Right hindlimb (tissue), 1 donor: ENCODE measurements around the gene ZNF649.
"Not testable (repeated sequence)": the region's sequence is repeated elsewhere in the genome, so short reads cannot be mapped to it uniquely, and the experiment has no call there.

Experiments used
- DNase-seq: peaks from one replicate; pipeline ENCODE4 v3.0.0-alpha.2; 2018

ZNF649 gene

DNA sequence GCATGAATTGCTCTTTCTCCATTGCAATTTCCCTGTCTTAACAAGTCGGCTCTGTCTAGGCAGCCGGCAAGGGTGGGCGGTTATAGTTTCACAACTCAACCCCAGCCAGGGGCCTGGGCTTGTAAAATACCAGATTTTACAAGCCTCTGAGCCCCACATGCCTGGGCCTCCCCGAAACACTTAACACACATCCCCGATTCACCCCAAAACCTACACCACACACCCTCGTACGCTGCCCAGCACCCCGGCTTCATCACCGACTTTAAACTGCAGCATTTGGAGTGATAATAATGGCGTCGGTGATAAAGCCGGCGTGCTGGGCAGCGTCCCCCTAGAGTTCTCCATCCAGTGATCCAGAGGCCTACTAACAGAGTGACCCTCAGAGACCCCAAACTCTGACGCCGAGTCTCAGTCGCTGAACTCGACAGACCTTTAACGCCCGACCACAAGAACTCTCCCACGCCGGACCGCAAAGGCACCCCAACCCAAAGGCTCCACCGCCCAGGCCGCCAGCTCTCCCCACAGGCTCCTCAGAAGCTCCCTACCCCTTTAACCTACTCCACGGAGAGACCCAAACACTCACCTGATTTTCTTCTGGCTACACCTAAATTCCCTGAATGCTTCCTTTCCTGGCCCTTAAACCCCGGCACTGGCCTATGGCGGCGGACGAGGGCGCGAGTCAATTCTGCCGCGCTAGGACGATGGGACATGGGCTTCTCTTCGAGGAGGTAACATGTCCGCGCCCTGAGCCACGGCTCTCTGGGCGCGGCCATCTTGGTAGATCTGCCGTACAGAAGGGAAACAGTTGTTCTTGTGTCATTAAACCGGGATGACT lies at the start of gene ZNF649:
Gene ZNF649, minus strand, starts transcription at position 687 of the 835 bp plus-strand sequence. CDS start 4,910 bp downstream, outside the sequence.
- DNase-seq: peak; percentile 89

DNA sequence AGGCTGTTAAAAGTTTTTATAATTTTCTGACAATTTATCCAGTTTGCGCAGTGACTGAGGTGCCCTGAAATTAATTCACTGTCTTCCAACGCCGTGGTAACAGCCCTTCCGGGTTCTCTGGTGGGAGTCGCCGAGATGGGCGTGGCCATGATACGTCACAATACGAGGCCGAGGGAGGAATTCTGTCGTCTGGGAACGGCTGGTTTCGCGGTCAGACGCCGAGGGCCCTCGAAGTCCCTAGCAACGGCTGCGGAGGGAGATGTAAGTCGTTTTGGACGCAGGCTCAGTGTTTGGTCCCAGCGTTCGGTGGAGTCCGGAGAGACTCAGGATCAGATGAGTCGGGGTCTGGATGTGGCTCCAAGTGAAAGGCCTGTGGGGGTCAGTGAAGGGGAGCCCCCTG lies 44.2 kb upstream of the ZNF649 start:
- DNase-seq: peak; percentile 63

DNA sequence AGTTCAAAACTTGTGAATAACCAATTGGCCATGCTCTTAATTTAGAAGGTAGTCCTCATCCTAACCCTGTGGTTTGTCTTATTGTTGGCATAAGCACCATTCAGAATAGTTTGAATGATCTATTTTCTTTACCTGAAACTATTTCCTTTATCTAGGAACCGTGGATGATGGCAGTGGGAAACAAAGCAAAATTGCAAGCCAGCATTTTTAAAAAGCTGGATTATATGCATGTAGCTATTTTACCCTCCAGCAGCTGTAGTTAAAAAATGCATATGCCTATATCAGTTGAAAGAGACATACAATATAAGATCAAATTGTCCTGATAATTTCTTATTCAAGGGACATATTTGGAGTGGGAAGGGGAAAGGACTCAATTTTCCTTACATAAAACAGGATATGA lies 41.8 kb upstream of the ZNF649 start:
- DNase-seq: no peak

DNA sequence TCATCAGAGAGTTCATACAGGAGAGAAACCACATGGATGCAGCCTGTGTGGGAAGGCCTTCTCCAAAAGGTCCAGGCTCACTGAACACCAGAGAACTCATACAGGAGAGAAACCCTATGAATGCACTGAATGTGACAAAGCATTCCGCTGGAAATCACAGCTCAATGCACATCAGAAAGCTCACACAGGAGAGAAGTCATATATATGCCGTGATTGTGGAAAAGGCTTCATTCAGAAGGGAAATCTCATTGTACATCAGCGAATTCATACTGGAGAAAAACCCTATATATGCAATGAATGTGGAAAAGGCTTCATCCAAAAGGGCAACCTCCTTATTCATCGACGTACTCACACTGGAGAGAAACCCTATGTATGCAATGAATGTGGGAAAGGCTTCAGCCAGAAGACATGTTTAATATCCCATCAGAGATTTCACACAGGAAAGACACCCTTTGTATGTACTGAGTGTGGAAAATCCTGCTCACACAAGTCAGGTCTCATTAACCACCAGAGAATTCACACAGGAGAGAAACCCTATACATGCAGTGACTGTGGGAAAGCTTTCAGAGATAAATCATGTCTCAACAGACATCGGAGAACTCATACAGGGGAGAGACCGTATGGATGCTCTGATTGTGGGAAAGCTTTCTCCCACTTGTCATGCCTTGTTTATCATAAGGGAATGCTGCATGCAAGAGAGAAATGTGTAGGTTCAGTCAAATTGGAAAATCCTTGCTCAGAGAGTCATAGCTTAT lies 40.2 kb upstream of the ZNF649 start:
- DNase-seq: no peak

DNA sequence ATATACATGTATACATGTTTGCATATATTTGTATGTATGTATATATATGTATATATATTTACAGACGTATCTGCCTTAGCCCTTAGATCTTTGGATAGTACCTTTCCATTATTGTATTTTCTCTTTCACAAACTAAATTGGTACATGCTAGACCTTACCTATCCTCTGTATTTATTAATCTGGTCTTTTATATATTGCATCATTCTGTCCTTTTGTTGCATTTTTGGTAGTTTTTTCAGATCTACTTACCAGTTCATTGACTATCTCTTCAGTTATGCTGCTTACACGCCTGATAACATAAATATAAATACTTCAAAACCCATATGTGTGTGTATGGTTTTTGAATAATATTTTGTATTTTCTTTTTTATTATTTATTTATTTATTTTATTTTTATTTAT lies 34.1 kb upstream of the ZNF649 start:
- no peak for DNase-seq

DNA sequence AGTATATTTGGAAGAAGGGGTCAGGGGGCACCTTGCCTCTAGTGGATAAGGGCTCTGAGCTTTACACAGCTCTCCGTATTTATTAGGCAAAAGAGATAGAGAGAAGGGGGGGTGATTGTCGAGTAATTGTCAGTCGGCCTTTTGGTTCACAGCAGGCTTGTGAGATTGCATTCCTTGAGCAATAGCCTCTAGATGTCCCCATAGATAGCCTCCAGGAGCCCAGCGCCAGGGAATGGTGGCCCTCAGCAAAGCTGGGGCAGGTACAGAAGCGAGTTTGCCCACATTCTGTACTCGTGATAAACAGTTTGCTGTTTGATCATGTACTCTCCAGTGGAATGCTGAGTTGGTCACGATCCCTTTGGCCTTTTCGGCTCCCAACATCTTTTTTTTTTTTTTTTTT lies 27.1 kb upstream of the ZNF649 start:
- DNase-seq: no peak

DNA sequence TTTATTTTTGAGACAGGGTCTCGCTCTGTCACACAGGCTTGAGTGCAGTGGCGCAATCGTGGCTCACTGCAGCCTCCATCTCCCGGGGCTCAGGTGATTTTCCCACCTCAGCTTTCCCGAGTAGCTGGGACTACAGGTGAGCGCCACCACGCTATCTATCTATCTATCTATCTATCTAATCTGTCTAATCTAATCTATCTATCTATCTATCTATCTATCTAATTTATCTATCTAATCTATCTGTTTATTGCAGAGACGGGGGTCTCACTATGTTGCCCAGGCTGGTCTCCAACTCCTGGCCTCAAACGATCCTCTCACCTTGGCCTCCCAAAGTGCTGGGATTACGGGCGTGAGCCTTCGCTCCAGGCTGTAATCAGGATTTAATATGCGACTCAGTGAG lies 23.0 kb upstream of the ZNF649 start:
- DNase-seq: no peak

DNA sequence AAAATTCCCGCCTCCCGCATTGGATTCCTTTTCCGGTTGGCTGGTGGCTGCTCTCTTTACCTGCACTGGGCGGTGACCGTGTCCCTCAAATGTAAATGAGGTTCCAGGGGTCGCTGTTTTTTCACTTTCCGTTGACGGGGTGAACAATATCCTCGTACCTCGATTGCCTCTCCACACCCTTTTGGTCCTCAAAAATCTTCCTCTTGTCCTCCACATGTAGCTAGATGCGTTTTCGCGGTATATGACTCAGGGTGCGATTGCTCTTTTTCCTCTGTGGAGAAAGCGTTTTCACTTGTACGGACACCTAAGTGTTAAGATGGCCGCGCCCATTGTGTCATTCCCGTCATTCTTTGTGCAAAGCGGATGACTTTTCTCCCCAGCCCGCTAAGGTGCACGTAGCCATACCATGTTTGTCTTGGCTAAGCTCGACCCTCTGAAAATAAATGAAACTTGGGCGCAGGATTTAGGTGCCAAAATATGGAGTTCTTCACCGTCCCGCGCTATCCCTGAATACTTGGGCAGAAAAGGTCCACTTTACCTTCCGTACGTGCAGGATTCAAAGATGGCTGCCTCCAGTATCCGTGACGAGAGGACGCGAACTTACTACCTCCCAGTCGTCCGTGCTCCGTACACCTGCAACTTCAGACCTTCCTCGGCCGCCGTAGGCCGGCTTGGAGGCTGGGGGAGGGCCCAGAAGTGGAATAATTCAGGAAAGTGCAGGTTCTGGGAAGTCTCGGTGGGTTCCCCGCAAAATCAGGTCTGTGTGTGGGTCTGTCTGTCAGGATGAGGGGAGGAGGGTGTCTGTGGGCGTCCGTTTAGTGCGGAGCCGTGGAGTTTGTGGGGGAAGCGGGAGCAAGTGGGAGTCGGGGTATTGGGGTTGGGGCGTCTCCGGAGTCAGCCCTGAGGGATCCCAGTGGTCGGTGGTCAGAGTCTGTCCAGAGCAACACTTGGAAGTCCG lies 22.2 kb upstream of the ZNF649 start, which contains the start of gene ZNF613:
Gene ZNF613, plus strand, starts transcription at position 689 of the 958 bp plus-strand sequence. CDS start 8,749 bp downstream, outside the sequence.
- peak; percentile 93 for DNase-seq

DNA sequence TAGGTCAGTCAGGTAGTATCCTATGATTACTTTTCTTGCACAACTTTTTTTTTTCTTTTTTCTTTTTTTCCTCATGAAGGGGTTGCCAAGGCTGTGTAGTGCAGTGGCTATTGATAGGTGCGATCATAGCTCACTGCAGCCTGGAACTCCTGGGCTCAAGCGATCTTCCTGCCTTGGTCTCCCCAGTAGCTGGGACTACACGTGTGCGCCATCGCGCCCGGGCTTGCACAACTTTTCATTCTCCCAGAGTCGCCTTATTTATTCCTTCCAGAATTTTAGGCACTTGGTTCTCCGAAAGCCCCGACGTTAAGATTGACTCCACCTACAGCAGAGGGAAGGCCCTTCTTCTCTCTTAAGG lies 21.6 kb upstream of the ZNF649 start:
- DNase-seq: no peak

DNA sequence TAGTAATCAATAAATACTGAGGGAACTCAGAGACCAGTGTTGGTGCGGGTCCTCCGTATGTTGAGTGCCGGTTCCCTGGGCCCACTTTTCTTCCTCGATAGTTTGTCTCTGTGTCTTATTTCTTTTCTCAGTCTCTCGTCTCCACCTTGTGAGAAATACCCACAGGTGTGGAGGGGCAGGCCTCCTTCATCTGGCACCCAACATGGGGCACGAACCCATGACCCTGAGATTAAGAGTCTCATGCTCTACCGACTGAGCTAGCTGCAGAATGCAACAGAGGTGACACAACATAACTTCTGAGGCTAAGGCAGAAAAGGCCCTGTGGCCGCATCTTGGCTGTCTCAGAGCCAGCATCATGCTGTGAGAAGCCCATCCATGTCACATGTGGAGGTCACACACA lies 17.1 kb upstream of the ZNF649 start:
- no peak for DNase-seq

DNA sequence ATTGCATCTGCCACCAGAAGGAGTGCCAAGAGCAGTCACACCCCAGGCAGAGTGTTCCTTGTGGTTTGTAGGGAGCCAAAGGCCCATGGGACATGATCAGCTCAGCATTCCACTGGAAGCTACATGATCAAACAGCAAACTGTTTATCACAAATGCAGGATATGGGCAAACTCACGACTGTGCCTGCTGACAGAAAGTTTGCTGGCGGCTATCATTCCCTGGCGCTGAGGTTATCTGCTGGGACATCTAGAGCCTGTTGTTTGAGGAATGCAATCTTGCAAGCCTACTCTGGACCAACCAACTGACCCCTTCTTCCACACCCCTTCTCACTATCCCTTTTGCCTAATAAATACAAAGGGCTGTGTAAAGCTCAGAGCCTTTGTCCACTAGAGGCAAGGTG lies 14.8 kb upstream of the ZNF649 start:
- DNase-seq: no peak

DNA sequence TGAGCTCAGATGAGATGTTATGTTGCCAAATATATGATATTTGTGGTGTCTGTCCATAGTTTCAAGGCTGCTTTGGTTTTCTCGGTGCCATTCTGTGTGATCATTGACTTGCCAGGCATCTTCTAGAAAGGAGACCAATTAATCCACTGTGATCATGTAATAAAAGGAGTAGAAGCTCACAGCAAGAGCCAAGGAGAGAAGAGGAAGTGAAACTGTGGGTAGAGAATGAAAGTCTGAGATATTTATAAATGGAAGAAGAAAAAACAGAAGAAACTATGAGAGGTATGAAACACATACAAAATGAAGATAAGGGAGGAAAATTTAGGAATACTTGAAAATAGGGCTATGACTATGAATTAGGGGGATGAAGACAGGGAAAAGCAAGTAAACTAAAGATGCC lies 11.3 kb upstream of the ZNF649 start:
- DNase-seq: no peak

DNA sequence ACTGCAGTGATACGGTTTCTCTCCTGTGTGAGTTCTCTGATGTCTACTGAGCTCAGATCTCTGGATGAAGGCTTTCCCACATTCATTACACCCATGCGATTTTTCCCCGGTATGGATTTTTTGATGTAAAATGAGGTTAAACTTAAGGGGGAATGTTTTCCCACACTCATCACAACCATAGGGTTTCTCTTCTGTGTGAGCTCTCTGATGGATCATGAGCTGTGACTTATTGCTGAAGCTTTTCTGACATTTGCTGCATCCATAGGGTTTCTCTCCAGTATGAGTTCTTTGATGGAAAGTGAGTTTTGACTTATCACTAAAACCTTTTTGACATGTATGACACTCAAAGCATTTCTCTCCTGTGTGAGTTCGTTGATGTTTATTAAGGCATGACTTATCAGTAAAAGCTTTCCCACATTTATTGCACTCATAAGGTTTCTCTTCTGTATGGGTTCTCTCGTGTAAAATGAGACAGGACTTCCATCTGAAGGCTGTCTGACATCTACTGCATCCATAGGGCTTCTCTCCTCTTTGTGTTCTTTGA lies 10.6 kb upstream of the ZNF649 start:
- no peak for DNase-seq

DNA sequence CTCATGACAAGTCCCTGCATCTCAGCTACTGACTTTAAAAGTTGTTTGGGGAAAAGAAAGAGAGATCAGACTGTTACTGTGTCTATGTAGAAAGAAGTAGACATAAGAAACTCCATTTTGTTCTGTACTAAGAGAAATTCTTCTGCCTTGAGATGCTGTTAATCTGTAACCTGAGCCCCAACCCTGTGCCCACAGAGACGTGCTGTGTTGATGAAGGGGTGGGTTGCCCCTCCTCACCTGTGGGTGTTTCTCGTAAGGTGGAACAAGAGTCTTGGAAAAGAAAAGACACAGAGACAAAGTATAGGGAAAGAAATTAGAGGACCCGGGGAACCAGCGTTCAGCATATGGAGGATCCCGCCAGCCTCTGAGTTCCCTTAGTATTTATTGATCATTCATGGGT lies 3.2 kb upstream of the ZNF649 start:
- not testable (repeated sequence) for DNase-seq

DNA sequence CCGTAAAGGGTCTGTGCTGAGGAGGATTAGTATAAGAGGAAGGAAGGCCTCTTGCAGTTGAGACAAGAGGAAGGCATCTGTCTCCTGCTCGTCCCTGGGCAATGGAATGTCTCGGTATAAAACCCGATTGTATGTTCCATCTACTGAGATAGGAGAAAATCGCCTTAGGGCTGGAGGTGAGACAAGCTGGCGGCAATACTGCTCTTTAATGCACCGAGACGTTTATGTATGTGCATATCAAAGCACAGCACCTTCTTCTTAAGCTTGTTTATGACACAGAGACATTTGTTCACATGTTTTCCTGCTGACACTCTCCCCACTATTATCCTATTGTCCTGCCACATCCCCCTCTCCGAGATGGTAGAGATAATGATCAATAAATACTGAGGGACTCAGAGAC lies 1.3 kb upstream of the ZNF649 start:
- DNase-seq: not testable (repeated sequence)

DNA sequence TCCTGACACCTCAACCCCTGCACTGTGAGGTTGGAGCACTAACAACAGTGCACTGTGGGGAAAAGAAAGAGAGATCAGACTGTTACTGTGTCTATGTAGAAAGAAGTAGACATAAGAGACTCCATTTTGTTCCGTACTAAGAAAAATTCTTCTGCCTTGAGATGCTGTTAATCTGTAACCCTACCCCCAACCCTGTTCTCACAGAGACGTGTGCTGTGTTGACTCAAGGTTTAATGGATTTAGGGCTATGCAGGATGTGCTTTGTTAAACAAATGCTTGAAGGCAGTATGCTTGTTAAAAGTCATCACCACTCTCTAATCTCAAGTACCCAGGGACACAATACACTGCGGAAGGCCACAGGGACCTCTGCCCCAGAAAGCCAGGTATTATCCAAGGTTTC lies 822 bp upstream of the ZNF649 start:
- not testable (repeated sequence) for DNase-seq

DNA sequence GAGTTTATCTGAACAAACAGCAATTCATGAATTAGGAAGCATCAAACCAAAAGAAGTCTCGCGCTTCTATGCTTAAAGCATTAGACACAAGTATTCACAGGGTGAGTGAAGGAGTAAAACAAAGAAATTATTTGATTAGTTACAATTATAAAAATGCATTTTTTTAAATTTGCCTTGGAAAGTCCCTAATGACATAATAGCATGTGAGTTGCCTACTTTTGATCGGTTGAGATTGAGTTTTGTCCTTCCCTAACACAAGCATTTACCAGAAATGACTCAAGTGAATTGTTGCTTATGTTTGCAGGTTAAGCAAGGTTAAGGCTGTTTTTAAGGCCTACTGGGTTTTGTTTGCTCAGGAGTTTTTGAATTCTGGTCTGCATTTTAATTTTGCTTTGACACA lies 389 bp upstream of the ZNF649 start:
- no peak for DNase-seq

DNA sequence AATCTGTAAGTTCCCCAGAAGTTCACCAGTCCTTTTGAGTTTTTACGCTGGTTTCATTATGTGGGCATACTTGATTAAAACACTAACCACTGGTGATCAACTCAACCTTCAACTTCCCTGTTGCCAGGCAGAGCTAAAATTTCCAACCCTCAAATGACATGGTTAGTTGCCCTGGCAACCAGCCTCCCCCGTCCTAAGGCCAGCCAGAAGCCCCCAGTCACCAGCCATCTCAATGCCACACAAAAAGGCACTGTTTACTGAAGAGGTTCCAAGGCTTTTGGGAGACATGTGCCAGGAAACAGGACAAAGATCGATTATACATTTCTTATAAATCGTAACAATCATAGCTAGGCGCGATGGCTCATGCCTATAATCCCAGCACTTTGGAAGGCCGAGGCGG lies 1.6 kb downstream of the ZNF649 start:
- no peak for DNase-seq

DNA sequence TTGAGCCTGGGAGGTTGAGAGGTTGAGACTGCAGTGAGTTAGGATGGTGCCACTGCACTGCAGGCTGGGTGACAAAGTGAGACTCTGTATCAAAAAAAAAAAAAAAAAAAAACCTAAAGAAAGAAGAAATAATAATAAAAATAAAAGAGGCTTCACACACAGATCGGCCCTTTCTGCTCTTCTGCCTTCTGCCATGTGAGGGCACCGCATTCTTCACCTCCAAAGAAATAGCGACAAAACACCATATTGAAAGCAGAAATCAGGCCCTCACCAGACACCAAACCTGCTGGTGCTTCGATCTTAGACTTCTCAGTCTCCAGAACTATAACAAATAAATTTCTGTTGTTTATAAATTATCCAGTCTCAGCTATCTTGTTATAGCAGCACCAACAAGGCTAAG lies 3.0 kb downstream of the ZNF649 start:
- DNase-seq: no peak

DNA sequence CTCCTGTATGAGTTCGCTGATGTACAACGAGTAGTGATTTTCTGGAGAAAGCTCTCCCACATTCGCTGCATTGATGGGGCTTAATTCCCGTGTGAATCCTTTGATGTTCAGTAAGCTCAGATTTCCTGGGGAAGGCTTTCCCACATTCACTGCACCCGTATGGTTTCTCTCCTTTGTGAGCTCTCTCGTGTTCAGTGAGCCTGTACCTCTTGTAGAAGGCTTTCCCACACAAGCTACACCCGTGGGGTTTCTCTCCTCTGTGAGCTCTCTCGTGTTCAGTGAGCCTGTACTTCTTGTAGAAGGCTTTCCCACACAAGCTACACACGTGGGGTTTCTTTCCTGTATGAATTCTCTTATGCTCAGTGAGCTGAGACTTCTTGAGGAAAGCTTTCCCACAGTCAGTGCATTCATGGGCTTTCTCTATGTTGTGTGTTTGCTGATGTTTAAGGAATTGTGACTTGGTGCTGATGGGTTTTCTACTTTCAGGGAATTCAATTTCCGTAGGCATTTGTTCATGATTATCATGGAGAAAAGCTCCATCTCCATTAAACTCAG lies 13.5 kb downstream of the ZNF649 start:
- no peak for DNase-seq

DNA sequence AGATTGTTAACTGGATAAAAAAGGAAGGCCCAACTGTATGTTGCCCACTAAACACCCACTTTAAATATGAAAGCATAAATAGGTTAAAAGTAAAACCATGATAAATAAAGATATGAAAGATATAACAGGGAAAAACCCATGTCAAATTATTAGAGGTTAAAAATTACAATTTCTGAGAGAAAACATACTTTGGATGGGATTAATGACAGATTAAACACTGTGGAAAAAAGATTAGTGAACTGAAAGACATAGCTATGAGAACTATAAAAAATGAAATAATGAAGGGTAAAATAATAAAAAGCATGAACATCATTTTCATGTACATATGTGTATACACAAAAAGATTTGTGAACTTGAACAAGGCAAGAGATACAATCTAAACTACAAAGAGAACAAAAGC lies 14.9 kb downstream of the ZNF649 start:
- no peak for DNase-seq
